A673 (cell line): ENCODE measurements around the gene KEAP1. TPM values are rescaled to one million over a fixed set of nuclear protein-coding genes. Genes with fewer than 3 reads are reported as not detected.
"Not testable (repeated sequence)": the region's sequence is repeated elsewhere in the genome, so short reads cannot be mapped to it uniquely, and the experiment has no call there.

Experiments used
- BruUV-seq: library from RNA; stranded (reverse); fragments of 400-500 nt; replicated peaks from 2 replicates; lab custom pipeline; 2021; lab: Mats Ljungman, UMichigan
- CTCF ChIA-PET: fragments of 300-600 bp; sonication (Branson Sonifier 250); formaldehyde crosslinking; loops from one replicate; lab custom pipeline; 2022; ENCODE audit warnings: antibody characterized with exemption; lab: Charles Lee
- POLR2A ChIA-PET: fragments of 300-600 bp; sonication (Branson Sonifier 250); formaldehyde crosslinking; loops from one replicate; lab custom pipeline; 2022; ENCODE audit warnings: antibody characterized with exemption; ENCODE audit not compliant: low non-redundant PET; lab: Charles Lee
- DNase-seq: peaks from one replicate; pipeline ENCODE4 v3.0.0-alpha.2; 2015; ENCODE audit warnings: low spot score
- H3K27ac ChIP-seq: fragments of 200-600 bp; sonication (generic); 2 replicates; pipeline ENCODE4 v1.5.1; 2016; ENCODE audit warnings: mixed run types, low read depth, mild to moderate bottlenecking, mixed read lengths, antibody characterized with exemption, low read length; ENCODE audit not compliant: poor library complexity, severe bottlenecking
- H3K27me3 ChIP-seq: fragments of 200-600 bp; sonication (generic); replicated peaks from 2 replicates; pipeline ENCODE4 v1.6.1; 2017; ENCODE audit warnings: mixed run types, low read depth, mild to moderate bottlenecking, mixed read lengths, antibody characterized with exemption, low read length; ENCODE audit not compliant: insufficient read depth, poor library complexity
- H3K36me3 ChIP-seq: fragments of 200-600 bp; sonication (generic); 2 replicates; pipeline ENCODE4 v1.6.1; 2016; ENCODE audit warnings: mixed run types, mild to moderate bottlenecking, mixed read lengths, antibody characterized with exemption, low read length; ENCODE audit not compliant: insufficient read depth, poor library complexity, severe bottlenecking
- H3K4me1 ChIP-seq: fragments of 200-600 bp; sonication (generic); 2 replicates; pipeline ENCODE4 v1.6.1; 2017; ENCODE audit warnings: mixed run types, mild to moderate bottlenecking, mixed read lengths, antibody characterized with exemption, low read length; ENCODE audit not compliant: insufficient read depth, poor library complexity, severe bottlenecking
- H3K4me3 ChIP-seq: fragments of 200-600 bp; sonication (generic); 2 replicates; pipeline ENCODE4 v1.5.1; 2016; ENCODE audit warnings: low read depth, mixed run types, mild to moderate bottlenecking, mixed read lengths, low read length; ENCODE audit not compliant: poor library complexity, severe bottlenecking
- H3K9me3 ChIP-seq: fragments of 200-600 bp; sonication (generic); 2 replicates; pipeline ENCODE4 v1.6.1; 2016; ENCODE audit warnings: mixed run types, low read depth, mild to moderate bottlenecking, mixed read lengths, antibody characterized with exemption, low read length; ENCODE audit not compliant: poor library complexity, severe bottlenecking
- EZH2 ChIP-seq: fragments of 200-600 bp; sonication (generic); IDR thresholded peaks from 2 replicates; pipeline ENCODE4 v1.6.1; 2017; ENCODE audit warnings: borderline replicate concordance, low read depth, mild to moderate bottlenecking, mixed read lengths, antibody characterized with exemption, low read length; ENCODE audit not compliant: poor library complexity, severe bottlenecking
- intact Hi-C: fragments of 100-400 bp; cut with micrococcal nuclease; formaldehyde crosslinking; loops from one replicate; pipeline ENCODE4 v1.10.0; 2022; ENCODE audit not compliant: unreplicated experiment
- total RNA-seq: library from RNA; stranded (reverse); gene quantifications from 2 replicates; pipeline ENCODE4 v1.2.3, GENCODE V29; 2021
- TF ChIP-seq, protein P1 (sequence below): fragments of 300-800, 200-600 bp; sonication (generic); conservative IDR thresholded peaks from 2 replicates; pipeline ENCODE4 v1.5.1; 2017; ENCODE audit warnings: low read depth, mild to moderate bottlenecking, antibody characterized with exemption, low read length, moderate library complexity, mixed read lengths

Gene KEAP1
- total RNA-seq, 1 experiment from 2014 or later = 112 TPM

GRCh38 chr19:10543420-10544241 is 40.5 kb upstream of the KEAP1 start, which contains the start of gene ATG4D:
Gene ATG4D (plus strand): TSS chr19:10543904. CDS start chr19:10544091, 187 bp downstream.
- TF ChIP-seq, protein P1, sequence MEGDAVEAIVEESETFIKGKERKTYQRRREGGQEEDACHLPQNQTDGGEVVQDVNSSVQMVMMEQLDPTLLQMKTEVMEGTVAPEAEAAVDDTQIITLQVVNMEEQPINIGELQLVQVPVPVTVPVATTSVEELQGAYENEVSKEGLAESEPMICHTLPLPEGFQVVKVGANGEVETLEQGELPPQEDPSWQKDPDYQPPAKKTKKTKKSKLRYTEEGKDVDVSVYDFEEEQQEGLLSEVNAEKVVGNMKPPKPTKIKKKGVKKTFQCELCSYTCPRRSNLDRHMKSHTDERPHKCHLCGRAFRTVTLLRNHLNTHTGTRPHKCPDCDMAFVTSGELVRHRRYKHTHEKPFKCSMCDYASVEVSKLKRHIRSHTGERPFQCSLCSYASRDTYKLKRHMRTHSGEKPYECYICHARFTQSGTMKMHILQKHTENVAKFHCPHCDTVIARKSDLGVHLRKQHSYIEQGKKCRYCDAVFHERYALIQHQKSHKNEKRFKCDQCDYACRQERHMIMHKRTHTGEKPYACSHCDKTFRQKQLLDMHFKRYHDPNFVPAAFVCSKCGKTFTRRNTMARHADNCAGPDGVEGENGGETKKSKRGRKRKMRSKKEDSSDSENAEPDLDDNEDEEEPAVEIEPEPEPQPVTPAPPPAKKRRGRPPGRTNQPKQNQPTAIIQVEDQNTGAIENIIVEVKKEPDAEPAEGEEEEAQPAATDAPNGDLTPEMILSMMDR = no peak
- TF ChIP-seq EZH2 = no peak
- no peaks in the 10 kb centered on the region for H3K9me3 ChIP-seq
- CTCF ChIA-PET = no interaction called here
- H3K27ac ChIP-seq = peak within 1 kb of the TSS; percentile 94
- no TSS peak for BruUV-seq
- no peaks in the 10 kb centered on the region for H3K27me3 ChIP-seq
- intact Hi-C loops = no loop called here
- POLR2A ChIA-PET = no interaction called here
- peak; percentile 86 for DNase-seq
- H3K36me3 ChIP-seq = peaks cover 6% of the 10 kb centered on the region
- H3K4me3 ChIP-seq = peak within 1 kb of the TSS; percentile 95
- peaks cover 12% of the 10 kb centered on the region for H3K4me1 ChIP-seq

- DNase-seq = no peak
- peaks cover 3% of the 10 kb centered on the region for H3K36me3 ChIP-seq
- intact Hi-C loops = no loop called here
- no peak overlapping the region for H3K27ac ChIP-seq
- H3K9me3 ChIP-seq = no peaks in the 10 kb centered on the region
- no TSS peak for BruUV-seq
- CTCF ChIA-PET = no interaction called here
- H3K27me3 ChIP-seq = no peaks in the 10 kb centered on the region
- no peak for TF ChIP-seq EZH2
- TF ChIP-seq, protein P1 = no peak
- H3K4me1 ChIP-seq = peaks cover 12% of the 10 kb centered on the region
- H3K4me3 ChIP-seq = peak overlapping the region; percentile 95
- POLR2A ChIA-PET = interaction anchor here (0.6 kb wide), 2 partner anchors 8 to 303 kb away, joined by 3 read pairs; no protein-coding TSS in a partner anchor
These were observed 39.9 kb upstream of the KEAP1 start for GRCh38 chr19:10543059-10543419.

GRCh38 chr19:10539016-10539415 is 35.9 kb upstream of the KEAP1 start:
- H3K4me3 ChIP-seq, BruUV-seq, CTCF ChIA-PET, POLR2A ChIA-PET, H3K27ac ChIP-seq, H3K36me3 ChIP-seq, intact Hi-C loops, H3K4me1 ChIP-seq, DNase-seq, H3K9me3 ChIP-seq, H3K27me3 ChIP-seq: not testable (repeated sequence)
